Measurements from ENCODE around the gene GTF3C6.

The GTF3C6 gene

GRCh38 chr6:110980648-110981047 is 22.1 kb downstream of the GTF3C6 start (continued):
- TF ChIP-seq BCL6B (tag by site-specific recombination; IDR thresholded peaks at IDR 0.05) (no peak), ZNF302 (tag by site-specific recombination; IDR thresholded peaks at IDR 0.05; ENCODE audit: low read depth) (no peak), ZNF146 (tag by site-specific recombination; IDR thresholded peaks at IDR 0.05) (peak; percentile 94), ZNF184 (tag by site-specific recombination; IDR thresholded peaks at IDR 0.05) (no peak), PBX3 (CRISPR knock-in tag; IDR thresholded peaks at IDR 0.05) (no peak), ZNF248 (tag by site-specific recombination; IDR thresholded peaks at IDR 0.05) (no peak), SCRT1 (tag by site-specific recombination; IDR thresholded peaks at IDR 0.05; ENCODE audit: borderline replicate concordance) (no peak), ZIC2 (tag by site-specific recombination; IDR thresholded peaks at IDR 0.05) (no peak), ZNF580 (tag by site-specific recombination; IDR thresholded peaks at IDR 0.05) (peak; percentile 48; the same call in 1 of the 2 replicates), YY2 (tag by site-specific recombination; IDR thresholded peaks at IDR 0.05) (no peak), KLF10 (tag by site-specific recombination; IDR thresholded peaks at IDR 0.05) (no peak), SETDB1 (IDR thresholded peaks at IDR 0.05; ENCODE audit: insufficient read length, low read length) (peak; percentile 54)

- POLR2A ChIA-PET = interaction anchor here (0.8 to 2.6 kb wide), 11 partner anchors 9 to 299 kb away, joined by 3 to 27 read pairs (median 4); partner anchors contain the start of genes AMD1 and GTF3C6
- Histone ChIP-seq H3K36me3 (ENCODE audit: control insufficient read depth in 2 of 2, insufficient read depth in 1 of 2, low read length in 2 of 2) (peaks cover 14 to 23% of the 10 kb centered on the region in 2 experiments; a peak in 2 of 3 replicates), H3K4me3 (ENCODE audit: low read depth, low read length) (peak overlapping the region; percentile 97), H3K9me3 (ENCODE audit: control insufficient read depth, insufficient read depth, low read depth, low read length) (no peaks in the 10 kb centered on the region), H3K27ac (ENCODE audit: extremely low read depth, low read depth, low read length) (no peak overlapping the region; the same call in 1 of the 2 replicates), H3K4me1 (ENCODE audit: control insufficient read depth, insufficient read depth, low read length) (0 out of 2 replicates have a peak, but pooled peaks cover 4% of the 10 kb centered on the region)
- TF ChIP-seq ZNF843 (tag by site-specific recombination; IDR thresholded peaks at IDR 0.05) = no peak
- TF ChIP-seq ZNF558 (tag by site-specific recombination; IDR thresholded peaks at IDR 0.05) = no peak
- no peak for TF ChIP-seq ZNF202 (tag by site-specific recombination; IDR thresholded peaks at IDR 0.05; ENCODE audit: borderline replicate concordance)
- no peak for TF ChIP-seq ZNF548 (tag by site-specific recombination; IDR thresholded peaks at IDR 0.05)
- CTCF ChIA-PET = interaction anchor here (2.2 kb wide), 1 partner anchor 299 kb away, joined by 8 read pairs; no protein-coding TSS in a partner anchor
Observed at GRCh38 chr6:110981202-110981600, 22.7 kb downstream of the GTF3C6 start.

GRCh38 chr6:110990840-110991576 is 32.5 kb downstream of the GTF3C6 start:
- Histone ChIP-seq H3K36me3 (ENCODE audit: control insufficient read depth in 2 of 2, insufficient read depth in 1 of 2, low read length in 2 of 2) (peaks cover 81 to 83% of the 10 kb centered on the region in 2 experiments), H3K4me3 (ENCODE audit: low read depth, low read length) (no peak overlapping the region), H3K4me1 (ENCODE audit: control insufficient read depth, insufficient read depth, low read length) (no peaks in the 10 kb centered on the region), H3K27ac (ENCODE audit: extremely low read depth, low read depth, low read length) (no peak overlapping the region), H3K9me3 (ENCODE audit: control insufficient read depth, insufficient read depth, low read depth, low read length) (no peaks in the 10 kb centered on the region)
- ChIA-PET POLR2A (interaction anchor here (0.5 to 0.6 kb wide), 2 partner anchors 27 to 233 kb away, joined by 3 to 5 read pairs; no protein-coding TSS in a partner anchor), CTCF (interaction anchor here (0.6 to 1.5 kb wide), 4 partner anchors 9 to 464 kb away, joined by 3 to 7 read pairs (median 5); partner anchors contain the start of gene RPF2)
- TF ChIP-seq ZBTB10 (tag by site-specific recombination; IDR thresholded peaks at IDR 0.05) (no peak), ZNF221 (tag by site-specific recombination; IDR thresholded peaks at IDR 0.05; ENCODE audit: borderline replicate concordance) (no peak), ZNF146 (tag by site-specific recombination; IDR thresholded peaks at IDR 0.05) (no peak), ZNF354C (tag by site-specific recombination; IDR thresholded peaks at IDR 0.05; ENCODE audit: borderline replicate concordance, low read depth) (no peak), ZNF426 (tag by site-specific recombination; IDR thresholded peaks at IDR 0.05) (no peak), ZNF292 (tag by site-specific recombination; IDR thresholded peaks at IDR 0.05; ENCODE audit: borderline replicate concordance, low read depth) (no peak), ZNF423 (tag by site-specific recombination; IDR thresholded peaks at IDR 0.05) (no peak), KLF1 (tag by site-specific recombination; IDR thresholded peaks at IDR 0.05) (no peak), ZNF398 (tag by site-specific recombination; IDR thresholded peaks at IDR 0.05) (no peak), SP3 (tag by site-specific recombination; IDR thresholded peaks at IDR 0.05) (no peak)
